HG03432 (cell line): ENCODE results near the gene SERPINB12.

Experiments
- ATAC-seq: cut with Tn5 transposase; IDR thresholded peaks from one replicate; pipeline ENCODE4 v1.9.1; 2021; ENCODE audit warnings: mild to moderate bottlenecking, moderate library complexity; ENCODE audit not compliant: unreplicated experiment

Gene SERPINB12

GRCh38 chr18:63545000-63545399 lies 2.8 kb downstream of the SERPINB12 start:
- no peak for ATAC-seq

GRCh38 chr18:63550068-63550467 lies 7.9 kb downstream of the SERPINB12 start:
- ATAC-seq, result no peak

- ATAC-seq, result no peak
These were observed 9.6 kb downstream of the SERPINB12 start for GRCh38 chr18:63551769-63552168.

GRCh38 chr18:63552581-63552980 lies 10.4 kb downstream of the SERPINB12 start:
- ATAC-seq, result no peak

GRCh38 chr18:63553081-63553480 lies 10.9 kb downstream of the SERPINB12 start:
- ATAC-seq, result peak; percentile 24

GRCh38 chr18:63559567-63560491 lies 17.7 kb downstream of the SERPINB12 start:
- peak; percentile 61 for ATAC-seq

- peak; percentile 75 for ATAC-seq
These were observed 20.1 kb downstream of the SERPINB12 start for GRCh38 chr18:63562284-63562683.

GRCh38 chr18:63564021-63564420 lies 21.9 kb downstream of the SERPINB12 start:
- no peak for ATAC-seq

GRCh38 chr18:63564561-63564960 lies 22.4 kb downstream of the SERPINB12 start:
- no peak for ATAC-seq

GRCh38 chr18:63567276-63567675 lies 25.1 kb downstream of the SERPINB12 start:
- ATAC-seq, result no peak

GRCh38 chr18:63567825-63568224 lies 25.7 kb downstream of the SERPINB12 start:
- ATAC-seq, result no peak

GRCh38 chr18:63570721-63571120 lies 28.6 kb downstream of the SERPINB12 start:
- ATAC-seq, result no peak

GRCh38 chr18:63575681-63576080 lies 33.5 kb downstream of the SERPINB12 start:
- no peak for ATAC-seq

GRCh38 chr18:63578357-63578958 lies 36.3 kb downstream of the SERPINB12 start:
- peak; percentile 64 for ATAC-seq

- ATAC-seq, result no peak
These were observed 37.4 kb downstream of the SERPINB12 start for GRCh38 chr18:63579616-63580015.

GRCh38 chr18:63585988-63586387 lies 43.8 kb downstream of the SERPINB12 start:
- no peak for ATAC-seq

GRCh38 chr18:63586431-63586830 lies 44.3 kb downstream of the SERPINB12 start:
- no peak for ATAC-seq

GRCh38 chr18:63586966-63587365 lies 44.8 kb downstream of the SERPINB12 start, which contains the start of gene SERPINB13:
SERPINB13 (plus strand) TSS chr18:63587343; CDS start chr18:63588668, 1,325 bp downstream.
- no peak for ATAC-seq

- no peak for ATAC-seq
These were observed 46.7 kb downstream of the SERPINB12 start for GRCh38 chr18:63588909-63589308.

GRCh38 chr18:63590373-63590772 lies 48.2 kb downstream of the SERPINB12 start:
- ATAC-seq, result no peak

- ATAC-seq, result no peak
These were observed 49.0 kb downstream of the SERPINB12 start for GRCh38 chr18:63590966-63591695.
